Measurements from ENCODE around the gene TRERF1.
"Not testable (repeated sequence)": the region's sequence is repeated elsewhere in the genome, so short reads cannot be mapped to it uniquely, and the experiment has no call there.

The TRERF1 gene

GRCh38 chr6:42331019-42331418 is 120.7 kb downstream of the TRERF1 start (continued):
- TF ChIP-seq TSHZ2 (CRISPR knock-in tag; IDR thresholded peaks at IDR 0.05), result no peak
- no peak for TF ChIP-seq OSR1 (CRISPR knock-in tag; IDR thresholded peaks at IDR 0.05)

- no peak for ATAC-seq
- TF ChIP-seq TOX (CRISPR knock-in tag; IDR thresholded peaks at IDR 0.05; ENCODE audit: borderline replicate concordance) (no peak), TCF4 (CRISPR knock-in tag; IDR thresholded peaks at IDR 0.05; ENCODE audit: borderline replicate concordance) (no peak), CSRNP3 (CRISPR knock-in tag; IDR thresholded peaks at IDR 0.05) (no peak), RARB (CRISPR knock-in tag; IDR thresholded peaks at IDR 0.05) (no peak), PPARA (CRISPR knock-in tag; IDR thresholded peaks at IDR 0.05; ENCODE audit: borderline replicate concordance) (no peak), ZFP30 (CRISPR knock-in tag; IDR thresholded peaks at IDR 0.05) (no peak), PATZ1 (CRISPR knock-in tag; IDR thresholded peaks at IDR 0.05; ENCODE audit: borderline replicate concordance) (no peak), ESRRG (CRISPR knock-in tag; IDR thresholded peaks at IDR 0.05) (no peak), TSHZ2 (CRISPR knock-in tag; IDR thresholded peaks at IDR 0.05) (no peak), ZNF8 (CRISPR knock-in tag; IDR thresholded peaks at IDR 0.05) (no peak), CREB5 (CRISPR knock-in tag; IDR thresholded peaks at IDR 0.05; ENCODE audit: low read depth) (no peak), BACH2 (CRISPR knock-in tag; IDR thresholded peaks at IDR 0.05; ENCODE audit: borderline replicate concordance) (no peak), ZFP3 (CRISPR knock-in tag; IDR thresholded peaks at IDR 0.05) (no peak), ZNF70 (CRISPR knock-in tag; IDR thresholded peaks at IDR 0.05) (no peak), GLIS3 (CRISPR knock-in tag; IDR thresholded peaks at IDR 0.05) (no peak), POU6F1 (CRISPR knock-in tag; IDR thresholded peaks at IDR 0.05; ENCODE audit: borderline replicate concordance, low read depth) (no peak), ZNF565 (CRISPR knock-in tag; conservative IDR thresholded peaks at IDR 0.05; ENCODE audit: low read depth) (no peak)
Observed at GRCh38 chr6:42326248-42326647, 125.5 kb downstream of the TRERF1 start.

GRCh38 chr6:42324656-42325324 is 126.9 kb downstream of the TRERF1 start:
- ATAC-seq, result not testable (repeated sequence)
